HG03442 (cell line): ENCODE measurements around the gene RNF144B.

Experiments
- ATAC-seq: cut with Tn5 transposase; IDR thresholded peaks from one replicate; pipeline ENCODE4 v1.9.1; 2021; ENCODE audit warnings: mild to moderate bottlenecking, moderate library complexity; ENCODE audit not compliant: unreplicated experiment

RNF144B gene

DNA sequence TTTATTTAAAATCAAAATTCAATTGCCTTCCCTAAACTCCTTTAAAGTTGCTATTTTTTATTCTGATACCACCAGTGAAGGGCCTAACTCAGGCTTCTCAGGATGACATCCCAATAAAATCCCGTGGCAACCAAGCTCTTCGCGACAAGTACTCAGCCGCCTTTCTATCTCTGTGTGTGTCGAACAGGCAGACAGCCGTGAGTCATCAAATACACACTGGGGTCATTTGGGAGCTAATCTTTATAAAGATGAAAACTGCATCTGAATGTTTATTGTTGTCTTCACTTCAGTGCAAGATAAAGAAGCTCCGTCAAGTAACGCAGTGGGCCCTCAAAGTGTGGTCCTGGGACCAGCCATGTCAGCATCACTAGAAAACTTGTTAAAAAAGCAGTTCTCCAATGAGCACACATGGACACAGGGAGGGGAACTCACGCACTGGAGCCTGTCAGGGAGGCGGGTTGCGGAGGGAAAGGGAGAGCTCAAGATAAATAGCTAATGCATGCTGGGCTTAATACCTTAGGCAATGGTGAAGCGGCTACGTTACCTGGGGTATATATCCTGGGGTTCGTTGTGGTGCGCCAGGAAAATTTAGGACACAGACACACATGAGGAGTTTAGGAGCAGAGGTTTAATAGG lies 119.3 kb downstream of the RNF144B start:
- ATAC-seq, result no peak

DNA sequence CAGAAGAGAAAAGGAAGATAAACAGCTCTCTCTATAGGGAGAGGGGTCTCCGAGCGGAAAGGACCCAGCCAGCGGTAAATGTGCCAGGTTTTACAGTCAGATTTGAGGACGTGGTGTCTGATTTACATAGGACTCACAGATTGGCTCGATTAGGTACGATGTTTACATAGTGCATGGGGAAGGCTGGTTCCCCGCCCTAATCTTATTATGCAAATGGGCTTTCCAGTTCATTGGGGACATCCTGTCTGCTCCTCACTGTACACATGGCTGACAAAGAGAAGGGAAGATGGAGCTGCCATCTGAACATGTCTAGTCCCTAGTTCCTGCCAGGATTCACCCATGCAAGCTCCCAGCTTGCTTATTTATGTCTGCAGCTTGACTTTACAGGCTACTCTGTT lies 119.9 kb downstream of the RNF144B start:
- ATAC-seq, result no peak

DNA sequence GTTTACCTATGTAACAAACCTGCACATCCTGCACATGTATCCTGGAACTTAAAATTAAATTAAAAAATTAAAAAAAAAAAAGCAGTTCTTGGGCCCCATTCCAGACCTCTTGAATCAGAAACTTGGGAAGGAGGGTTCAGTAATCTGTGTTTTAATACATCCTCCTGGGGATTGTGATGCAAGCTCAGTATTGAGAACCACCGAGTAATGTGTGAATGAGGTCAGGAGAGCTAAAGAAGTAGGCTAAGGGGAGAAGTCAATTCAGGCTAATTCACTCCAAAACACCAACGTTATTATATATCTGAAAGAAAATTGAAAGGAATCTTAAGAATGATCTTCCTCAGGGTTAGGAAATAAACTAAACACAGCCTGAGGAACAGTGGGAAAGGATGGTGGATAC lies 120.4 kb downstream of the RNF144B start:
- ATAC-seq, result no peak

DNA sequence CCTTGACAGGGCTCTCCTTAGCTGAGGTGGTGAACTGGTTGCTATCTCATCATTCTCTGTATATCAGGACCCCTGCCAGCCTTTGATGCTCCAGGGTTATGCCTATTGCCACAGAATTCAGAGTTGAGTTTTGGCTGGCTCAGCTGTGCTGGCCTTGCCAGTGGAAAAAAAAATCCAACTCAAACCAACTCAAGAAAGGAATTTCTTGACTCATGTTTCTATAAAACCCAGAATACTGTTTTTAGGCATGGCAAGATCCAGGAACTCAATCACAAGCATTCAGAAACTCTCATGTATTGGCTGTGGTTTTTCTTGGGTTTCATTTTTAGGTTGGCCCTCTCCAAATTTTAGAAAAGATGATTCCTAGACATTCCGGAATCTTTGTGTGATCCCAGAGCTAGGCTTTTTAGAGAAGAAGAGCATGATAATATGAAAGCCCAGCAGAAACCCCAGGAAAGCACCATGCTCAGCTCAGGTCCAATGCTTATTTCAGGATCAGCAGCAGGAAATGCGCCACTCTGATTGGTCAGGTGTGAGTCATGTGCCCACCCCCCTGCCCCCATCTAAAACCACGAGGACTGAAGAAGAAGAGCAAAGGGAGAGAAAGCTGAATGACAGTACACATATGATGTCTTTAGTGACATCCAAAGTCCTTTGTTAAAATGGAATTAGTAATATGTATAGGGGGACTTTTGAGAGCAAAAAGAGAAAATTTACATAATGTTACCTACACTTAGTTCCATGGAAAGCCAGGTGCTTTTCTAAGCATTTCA lies 122.9 kb downstream of the RNF144B start:
- ATAC-seq, result no peak

DNA sequence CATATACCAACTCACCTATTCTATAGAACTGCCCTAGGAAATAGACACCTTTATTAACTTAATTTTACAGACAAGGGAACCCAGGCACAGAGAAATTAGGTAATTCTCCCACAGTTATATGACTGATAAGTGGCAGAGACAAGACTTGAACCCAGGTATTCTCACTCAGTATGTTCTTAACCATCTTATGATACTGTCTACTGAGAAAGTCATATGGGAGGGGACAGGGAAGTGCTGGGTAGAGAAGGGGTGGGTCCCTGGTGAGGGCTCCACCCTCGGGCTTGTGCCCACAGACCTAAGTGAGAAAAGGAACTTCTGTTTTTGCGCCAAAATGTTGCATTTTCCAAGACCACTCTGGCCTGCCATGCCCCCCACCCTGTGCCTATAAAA lies 123.5 kb downstream of the RNF144B start:
- no peak for ATAC-seq

DNA sequence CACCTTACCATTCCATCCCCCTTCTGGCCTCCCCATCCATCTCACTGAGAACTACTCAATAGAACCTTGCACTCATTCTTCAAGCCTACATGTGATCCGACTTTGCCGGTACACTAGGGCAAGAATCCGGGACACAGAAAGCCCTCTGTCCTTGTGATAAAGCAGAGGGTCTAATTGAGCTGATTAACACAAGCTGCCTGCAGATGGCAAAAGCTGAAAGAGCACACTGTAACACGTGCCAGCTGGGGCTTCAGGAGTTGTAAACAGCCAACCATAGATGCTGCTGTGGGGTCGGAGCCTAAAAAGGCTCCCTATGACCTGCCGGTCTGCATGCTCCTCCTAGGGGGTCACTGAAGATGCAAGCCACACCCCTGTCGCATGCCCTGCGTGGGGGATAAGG lies 124.1 kb downstream of the RNF144B start:
- ATAC-seq, result no peak

DNA sequence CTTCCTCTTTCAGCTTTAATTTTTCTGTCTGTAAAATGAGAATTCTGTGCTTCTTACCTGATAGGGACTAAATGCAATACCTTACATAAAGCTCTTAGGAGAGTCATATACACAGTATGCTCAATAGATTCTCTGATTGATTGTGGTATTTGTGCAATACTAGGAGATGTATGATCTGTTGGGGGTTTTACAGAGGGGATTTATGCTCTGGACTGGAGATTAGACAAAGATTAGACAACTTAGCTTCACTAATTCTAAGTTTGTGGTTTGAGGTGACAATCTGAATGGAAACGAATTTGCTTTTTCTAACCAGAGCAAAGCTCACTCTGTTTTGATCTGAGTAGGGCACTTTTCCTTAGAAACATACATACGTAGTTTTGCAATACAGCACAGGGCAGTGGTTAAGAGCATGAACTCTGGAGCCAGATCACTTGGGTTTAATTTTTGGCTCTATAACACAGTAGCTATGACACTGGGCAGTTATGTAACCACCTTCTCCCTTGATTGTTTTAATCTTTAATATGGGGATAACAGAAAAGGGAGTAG lies 126.2 kb downstream of the RNF144B start:
- ATAC-seq, result no peak

DNA sequence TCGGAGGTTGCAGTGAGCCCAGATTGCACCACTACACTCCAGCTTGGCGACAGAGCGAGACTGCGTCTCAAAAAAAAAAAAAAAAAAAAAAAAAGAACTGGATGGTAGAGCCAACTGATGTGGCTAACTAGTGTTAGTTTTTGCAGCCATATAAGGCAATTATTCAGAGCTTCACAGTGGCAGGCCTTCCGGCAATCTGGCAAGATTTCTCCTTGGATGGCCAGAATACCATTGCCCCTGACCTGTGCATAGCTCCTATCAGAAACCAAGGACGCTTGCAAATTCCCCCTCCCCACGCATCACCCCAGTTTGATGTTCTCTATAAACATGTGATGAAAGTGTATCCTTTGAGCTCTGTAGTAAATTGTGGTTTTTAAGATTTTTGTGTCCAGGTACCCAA lies 127.0 kb downstream of the RNF144B start:
- ATAC-seq, result no peak

DNA sequence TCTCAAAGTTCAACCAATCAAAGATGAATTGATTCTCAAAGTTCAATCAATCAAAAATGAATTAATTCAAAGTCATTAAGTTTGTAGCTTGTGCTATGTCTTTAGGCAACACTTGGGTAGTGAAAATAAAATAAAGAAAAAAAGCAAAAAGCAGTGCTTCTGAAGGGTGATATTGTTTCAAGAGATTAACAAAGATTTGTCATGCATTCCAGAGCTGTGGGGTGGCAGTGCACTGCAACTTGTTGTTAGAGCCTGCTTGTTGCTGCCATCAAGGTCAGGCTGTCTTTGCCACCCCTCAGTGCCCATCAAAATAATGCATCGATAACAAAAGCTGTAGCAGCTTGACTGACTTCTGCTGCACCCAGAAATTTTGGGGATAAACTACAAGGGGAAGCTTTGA lies 128.6 kb downstream of the RNF144B start:
- ATAC-seq, result no peak
